COLO829 (cell line): ENCODE results near the gene PLXNA4.
"Not testable (repeated sequence)": the region's sequence is repeated elsewhere in the genome, so short reads cannot be mapped to it uniquely, and the experiment has no call there.

ENCODE experiments used
- DNase-seq: peaks from one replicate; pipeline ENCODE4 v3.0.0; 2012; ENCODE audit warnings: low spot score

The PLXNA4 gene

GRCh38 chr7:132414857-132415256 lies 161.4 kb downstream of the PLXNA4 start:
- DNase-seq, result no peak

- no peak for DNase-seq
Observed at GRCh38 chr7:132412435-132412834, 163.8 kb downstream of the PLXNA4 start.

- no peak for DNase-seq
Observed at GRCh38 chr7:132410861-132411541, 165.3 kb downstream of the PLXNA4 start.

- DNase-seq, result no peak
Observed at GRCh38 chr7:132410385-132410784, 165.9 kb downstream of the PLXNA4 start.

GRCh38 chr7:132407764-132408163 lies 168.5 kb downstream of the PLXNA4 start:
- DNase-seq, result no peak

- DNase-seq, result no peak
Observed at GRCh38 chr7:132406039-132406438, 170.2 kb downstream of the PLXNA4 start.

GRCh38 chr7:132404261-132404660 lies 172.0 kb downstream of the PLXNA4 start:
- no peak for DNase-seq

GRCh38 chr7:132403465-132404110 lies 172.7 kb downstream of the PLXNA4 start:
- no peak for DNase-seq

GRCh38 chr7:132402751-132403245 lies 173.5 kb downstream of the PLXNA4 start:
- no peak for DNase-seq

GRCh38 chr7:132402096-132402495 lies 174.2 kb downstream of the PLXNA4 start:
- no peak for DNase-seq

GRCh38 chr7:132400561-132401142 lies 175.6 kb downstream of the PLXNA4 start:
- no peak for DNase-seq

GRCh38 chr7:132399367-132399766 lies 176.9 kb downstream of the PLXNA4 start:
- no peak for DNase-seq

- DNase-seq, result no peak
Observed at GRCh38 chr7:132398253-132398925, 177.9 kb downstream of the PLXNA4 start.

- DNase-seq, result no peak
Observed at GRCh38 chr7:132397070-132397469, 179.2 kb downstream of the PLXNA4 start.

- no peak for DNase-seq
Observed at GRCh38 chr7:132395361-132395760, 180.9 kb downstream of the PLXNA4 start.

GRCh38 chr7:132394283-132395198 lies 181.7 kb downstream of the PLXNA4 start:
- DNase-seq, result no peak

GRCh38 chr7:132393789-132394261 lies 182.4 kb downstream of the PLXNA4 start:
- DNase-seq, result no peak

GRCh38 chr7:132392713-132393112 lies 183.6 kb downstream of the PLXNA4 start:
- no peak for DNase-seq

- no peak for DNase-seq
Observed at GRCh38 chr7:132390705-132391104, 185.6 kb downstream of the PLXNA4 start.

- DNase-seq, result not testable (repeated sequence)
Observed at GRCh38 chr7:132390049-132390448, 186.2 kb downstream of the PLXNA4 start.

GRCh38 chr7:132388688-132389087 lies 187.6 kb downstream of the PLXNA4 start:
- DNase-seq, result no peak
